Fibroblast of the aortic adventitia (primary cell): ENCODE results near the gene UQCRHL. TPM values are rescaled to one million over a fixed set of nuclear protein-coding genes. Genes with fewer than 3 reads are reported as not detected.

Experiments used
- DNase-seq: peaks from one replicate; pipeline ENCODE4 v3.0.0-alpha.2; 2010; ENCODE audit warnings: low read depth
- H3K4me3 ChIP-seq: 2 replicates; pipeline ENCODE4 v1.5.1; 2011; ENCODE audit warnings: low read depth, mild to moderate bottlenecking, control low read depth, low read length, moderate library complexity
- CTCF ChIP-seq: IDR thresholded peaks from 2 replicates; pipeline ENCODE4 v1.5.1; 2011; ENCODE audit warnings: mild to moderate bottlenecking, low read length, control low read depth, inconsistent platforms; ENCODE audit not compliant: insufficient read depth
- total RNA-seq: library from RNA; depleted of rRNA; stranded (reverse); fragments of >200 nt; gene quantifications from 2 replicates; pipeline ENCODE4 v1.2.3, GENCODE V29; 2012; ENCODE audit warnings: low replicate concordance

UQCRHL gene
- total RNA-seq, 1 donor, result 1.9 TPM

DNA sequence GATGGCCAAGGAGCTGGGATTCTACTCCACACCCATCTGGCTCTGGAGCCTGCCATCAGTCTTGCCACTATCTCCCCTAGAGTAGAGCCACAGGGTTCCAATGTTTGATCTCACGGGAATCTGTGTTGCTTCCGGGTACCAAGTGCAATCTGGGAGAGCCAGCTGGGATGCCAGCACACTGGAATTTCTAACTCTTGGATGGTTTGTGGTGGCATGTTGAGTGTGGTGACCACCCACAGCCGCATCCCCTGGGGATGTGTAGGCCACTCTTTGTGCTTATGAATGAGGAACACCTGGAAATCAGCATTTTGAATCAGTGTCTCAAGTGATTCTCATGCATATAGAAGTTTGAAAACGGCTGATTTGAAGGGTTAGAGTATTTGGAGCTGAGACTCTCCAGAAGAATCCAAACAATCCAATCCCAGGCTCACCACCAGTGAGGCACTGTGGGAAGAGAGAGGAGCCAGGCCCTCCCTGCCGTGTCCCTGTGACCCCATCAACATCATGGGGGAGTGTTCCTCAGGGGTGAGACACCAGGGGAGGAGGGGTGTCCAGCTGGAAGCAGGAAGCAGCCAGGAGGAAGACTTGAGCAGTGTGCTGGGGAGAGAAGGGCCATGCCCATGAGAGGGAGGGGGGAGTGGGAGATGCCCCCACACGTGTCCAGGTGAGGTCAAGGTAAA is 35.5 kb downstream of the UQCRHL start:
- no peak overlapping the region for H3K4me3 ChIP-seq
- no peak for TF ChIP-seq CTCF
- DNase-seq, result no peak

DNA sequence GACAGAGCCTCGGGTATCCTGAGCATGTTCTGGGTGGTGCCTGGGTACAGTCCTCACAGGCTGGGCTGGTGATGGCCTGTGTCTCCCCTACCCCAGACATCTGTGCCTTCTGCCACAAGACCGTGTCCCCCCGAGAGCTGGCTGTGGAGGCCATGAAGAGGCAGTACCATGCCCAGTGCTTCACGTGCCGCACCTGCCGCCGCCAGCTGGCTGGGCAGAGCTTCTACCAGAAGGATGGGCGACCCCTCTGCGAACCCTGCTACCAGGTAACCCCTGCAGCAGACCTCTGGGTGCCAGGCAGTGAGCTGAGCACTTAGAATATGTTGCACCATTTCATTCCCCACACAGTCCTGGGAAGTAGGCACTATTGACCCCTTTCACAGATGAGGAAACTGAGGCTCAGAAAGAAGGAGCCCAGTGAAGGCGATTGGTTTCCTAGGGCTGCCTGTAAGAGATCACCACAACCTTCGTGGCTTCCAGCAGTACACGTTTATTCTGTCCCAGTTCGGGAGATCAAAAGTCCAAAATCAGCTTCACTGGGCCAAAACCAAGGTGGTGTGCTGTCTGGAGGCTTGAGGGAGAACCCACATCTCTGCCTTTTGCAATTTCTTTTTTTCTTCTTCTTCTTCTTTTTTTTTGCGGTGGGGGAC is 37.0 kb downstream of the UQCRHL start:
- DNase-seq, result no peak
- no peak for TF ChIP-seq CTCF
- no peak overlapping the region for H3K4me3 ChIP-seq

GRCh38 chr1:15768388-15768787 is 39.1 kb downstream of the UQCRHL start:
- DNase-seq, result no peak

GRCh38 chr1:15767941-15768340 is 39.5 kb downstream of the UQCRHL start:
- TF ChIP-seq CTCF, result no peak
- DNase-seq, result no peak
- H3K4me3 ChIP-seq, result no peak overlapping the region

More at GRCh38 chr1:15768388-15768787, 39.1 kb downstream of the UQCRHL start:
- TF ChIP-seq CTCF, result no peak
- H3K4me3 ChIP-seq, result no peak overlapping the region

DNA sequence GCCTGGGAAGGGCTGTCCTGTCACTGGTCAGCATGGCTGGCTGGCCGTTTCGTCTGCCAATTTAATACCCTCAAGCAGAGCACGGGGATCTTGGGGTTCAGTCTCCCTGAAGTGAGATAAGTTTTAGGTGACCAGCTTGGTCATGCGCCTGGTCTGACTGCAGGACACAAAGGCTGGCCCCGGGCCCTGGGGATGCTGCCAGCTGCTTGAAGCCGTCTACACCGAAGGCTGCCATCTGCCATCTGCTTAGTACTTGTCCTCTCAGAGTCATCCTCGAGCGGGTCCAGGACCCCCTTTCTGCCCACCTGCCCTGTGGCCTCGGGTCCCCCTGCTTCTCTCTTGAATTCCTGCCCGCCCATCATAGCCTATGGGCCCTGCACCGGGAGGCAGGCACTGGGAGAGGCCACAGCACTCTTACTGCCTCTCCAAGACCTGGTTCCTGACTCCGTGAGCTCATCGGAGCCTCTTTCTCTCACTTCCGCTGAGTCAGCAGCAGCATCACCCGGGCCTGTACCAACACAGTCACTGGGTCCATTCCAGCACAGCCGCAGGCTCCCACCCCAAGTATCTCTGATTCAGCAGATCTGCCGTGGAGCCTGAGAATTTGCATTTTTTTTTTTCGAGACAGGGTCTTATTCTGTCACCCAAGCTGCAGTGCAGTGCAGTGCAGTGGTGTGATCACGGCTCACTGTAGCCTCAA is 41.8 kb downstream of the UQCRHL start:
- H3K4me3 ChIP-seq, result no peak overlapping the region
- peak; percentile 86 for DNase-seq
- no peak for TF ChIP-seq CTCF

GRCh38 chr1:15764890-15765289 is 42.6 kb downstream of the UQCRHL start:
- H3K4me3 ChIP-seq, result no peak overlapping the region
- no peak for DNase-seq
- TF ChIP-seq CTCF, result no peak
